Measurements from ENCODE around the gene OMG.

GRCh38 chr17:31295489-31295871 is 1.6 kb downstream of the OMG start:
- TF ChIP-seq CTCF (IDR thresholded peaks at IDR 0.05; ENCODE audit: low read depth, low read length, poor library complexity, severe bottlenecking) (no peak), EZH2phosphoT487 (IDR thresholded peaks at IDR 0.05; ENCODE audit: borderline replicate concordance, low read length) (no peak)
